Colonic mucosa (tissue), 4 donors: ENCODE results near the gene PELO. TPM values are rescaled to one million over a fixed set of nuclear protein-coding genes. Genes with fewer than 3 reads are reported as not detected.

Source experiments
- DNase-seq: peaks from one replicate; pipeline ENCODE4 v3.0.0-alpha.2; 2020
- H3K27ac ChIP-seq: fragments of 200-600 bp; one replicate; pipeline ENCODE4 v1.8.0; 2021
- H3K27me3 ChIP-seq: fragments of 200-600 bp; one replicate; pipeline ENCODE4 v1.8.0; 2021
- H3K36me3 ChIP-seq: fragments of 200-600 bp; one replicate; pipeline ENCODE4 v1.8.0; 2021
- H3K4me1 ChIP-seq: fragments of 200-600 bp; one replicate; pipeline ENCODE4 v1.8.0; 2021; ENCODE audit warnings: mild to moderate bottlenecking
- H3K4me3 ChIP-seq: fragments of 200-600 bp; one replicate; pipeline ENCODE4 v1.8.0; 2021
- H3K9ac ChIP-seq, 2 donors: one replicate each; pipeline ENCODE4 v1.7.0; 2013; ENCODE audit warnings: control low read depth in 2 of 2, low read depth in 2 of 2, low read length in 2 of 2
- H3K9me3 ChIP-seq: fragments of 200-600 bp; one replicate; pipeline ENCODE4 v1.8.0; 2021
- CTCF ChIP-seq: fragments of 200-600 bp; IDR thresholded peaks from one replicate; pipeline ENCODE4 v1.8.0; 2022; ENCODE audit warnings: antibody characterized with exemption, mild to moderate bottlenecking
- intact Hi-C: fragments of 100-400 bp; cut with DNase I; formaldehyde crosslinking; loops from one replicate; pipeline ENCODE4 v1.14.1; 2022
- total RNA-seq, 2 donors: library from RNA; stranded (reverse); fragmentation: NEBNext Ultra II Directional in 1 of 2; extraction: Animal tissue kit (Norgen Biotek cat#: 25700) in 1 of 2; gene quantifications; one replicate each; pipeline ENCODE4 v1.2.1, GENCODE V29; 2021
- donor health status: healthy.
- donor health status: DM: no; HTN: no; CAD: no.
- donor health status: DM: no; HTN: no; CAD: no.

The PELO gene
- total RNA-seq, 2 donors from 2014 or later, result 15.2 to 24.7 TPM

- Histone ChIP-seq H3K27ac (peak overlapping the region; percentile 97), H3K4me3 (peak overlapping the region; percentile 74), H3K4me1 (peaks cover 4% of the 10 kb centered on the region), H3K27me3 (no peaks in the 10 kb centered on the region), H3K9ac (peak overlapping the region; percentile 74 to 84), H3K9me3 (no peaks in the 10 kb centered on the region), H3K36me3 (no peaks in the 10 kb centered on the region)
- intact Hi-C loops, result loop anchor here (10.0 kb wide), 1 partner anchor 306 kb away; no protein-coding TSS in a partner anchor
- no peak for DNase-seq
- no peak for TF ChIP-seq CTCF
These were observed 747 bp downstream of the PELO start for GRCh38 chr5:52788505-52788821.

- H3K36me3 ChIP-seq, result no peaks in the 10 kb centered on the region
- intact Hi-C loops, result loop anchor here (10.0 kb wide), 1 partner anchor 305 kb away; no protein-coding TSS in a partner anchor
- H3K27ac ChIP-seq, result peak overlapping the region; percentile 97
- no peaks in the 10 kb centered on the region for H3K27me3 ChIP-seq
- DNase-seq, result no peak
- H3K4me3 ChIP-seq, result peak overlapping the region; percentile 74
- peak overlapping the region in 1 of 2 donors; percentile 84 for H3K9ac ChIP-seq
- no peak for TF ChIP-seq CTCF
- H3K9me3 ChIP-seq, result no peaks in the 10 kb centered on the region
- peaks cover 4% of the 10 kb centered on the region for H3K4me1 ChIP-seq
These were observed 1.7 kb downstream of the PELO start for GRCh38 chr5:52789378-52789777.

GRCh38 chr5:52789851-52790250 lies 2.1 kb downstream of the PELO start:
- peaks cover 4% of the 10 kb centered on the region for H3K4me1 ChIP-seq
- intact Hi-C loops, result loop anchor here (10.0 kb wide), 1 partner anchor 305 kb away; no protein-coding TSS in a partner anchor
- no peaks in the 10 kb centered on the region for H3K9me3 ChIP-seq
- peak overlapping the region; percentile 97 for H3K27ac ChIP-seq
- DNase-seq, result no peak
- no peak overlapping the region for H3K9ac ChIP-seq
- no peaks in the 10 kb centered on the region for H3K36me3 ChIP-seq
- no peaks in the 10 kb centered on the region for H3K27me3 ChIP-seq
- H3K4me3 ChIP-seq, result peak overlapping the region; percentile 74
- TF ChIP-seq CTCF, result no peak

- peaks cover 4% of the 10 kb centered on the region for H3K4me1 ChIP-seq
- H3K36me3 ChIP-seq, result no peaks in the 10 kb centered on the region
- H3K4me3 ChIP-seq, result no peak overlapping the region
- no peaks in the 10 kb centered on the region for H3K9me3 ChIP-seq
- no peak overlapping the region for H3K27ac ChIP-seq
- no peak for DNase-seq
- intact Hi-C loops, result no loop called here
- no peak for TF ChIP-seq CTCF
- H3K9ac ChIP-seq, result no peak overlapping the region
- no peaks in the 10 kb centered on the region for H3K27me3 ChIP-seq
These were observed 3.6 kb downstream of the PELO start for GRCh38 chr5:52791366-52791765.

GRCh38 chr5:52794519-52794918 lies 6.8 kb downstream of the PELO start:
- no peaks in the 10 kb centered on the region for H3K9me3 ChIP-seq
- intact Hi-C loops, result no loop called here
- no peak for DNase-seq
- no peaks in the 10 kb centered on the region for H3K36me3 ChIP-seq
- H3K27me3 ChIP-seq, result no peaks in the 10 kb centered on the region
- no peak for TF ChIP-seq CTCF
- H3K4me1 ChIP-seq, result peaks cover 4% of the 10 kb centered on the region
- H3K4me3 ChIP-seq, result no peak overlapping the region
- H3K27ac ChIP-seq, result no peak overlapping the region
- no peak overlapping the region for H3K9ac ChIP-seq

GRCh38 chr5:52796031-52796430 lies 8.3 kb downstream of the PELO start:
- intact Hi-C loops, result loop anchor here (5.0 kb wide), 1 partner anchor 101 kb away; no protein-coding TSS in a partner anchor
- Histone ChIP-seq H3K36me3 (no peaks in the 10 kb centered on the region), H3K4me1 (no peaks in the 10 kb centered on the region), H3K4me3 (no peak overlapping the region), H3K27me3 (no peaks in the 10 kb centered on the region), H3K27ac (no peak overlapping the region), H3K9me3 (no peaks in the 10 kb centered on the region), H3K9ac (no peak overlapping the region)
- no peak for DNase-seq
- TF ChIP-seq CTCF, result no peak
